ENCODE data around the gene MBD2. TPM values are rescaled to one million over a fixed set of nuclear protein-coding genes. Genes with fewer than 3 reads are reported as not detected.

Gene MBD2
- total and polyA plus RNA-seq, 2 of the 8 experiments (the other 6 are each of a cell fraction or from before 2014, with no cell fraction given), result 36.2 to 52.7 TPM

- TF ChIP-seq SUZ12 (IDR thresholded peaks at IDR 0.05; ENCODE audit: low read length) (no peak), EZH2 (IDR thresholded peaks at IDR 0.05; ENCODE audit: low read depth, low read length, severe bottlenecking) (no peak), FOSL1 (IDR thresholded peaks at IDR 0.05; ENCODE audit: insufficient read depth, low read depth, low read length) (no peak), CEBPB (IDR thresholded peaks at IDR 0.05; ENCODE audit: low read depth, low read length) (no peak), SP4 (IDR thresholded peaks at IDR 0.05; ENCODE audit: low read length) (no peak), TBP (IDR thresholded peaks at IDR 0.05; ENCODE audit: low read depth, low read length) (no peak)
Measured at GRCh38 chr18:54155412-54155811, 69.1 kb downstream of the MBD2 start (continued).

Data from H1 (cell line).